ENCODE results near the gene VPS37C.

GRCh38 chr11:61091373-61092279, 69.6 kb downstream of the VPS37C start:
- TF ChIP-seq CTCF (IDR thresholded peaks at IDR 0.05): no peak
- no peak for TF ChIP-seq POLR2AphosphoS5 (IDR thresholded peaks at IDR 0.05)

Data from transverse colon (tissue), 4 donors.